ENCODE data around the gene ADGRB3. TPM values are rescaled to one million over a fixed set of nuclear protein-coding genes. Genes with fewer than 3 reads are reported as not detected.

ADGRB3 gene
- polyA plus RNA-seq, 1 of the 3 experiments (the other 2 are of a cell fraction), result 0.12 TPM

DNA sequence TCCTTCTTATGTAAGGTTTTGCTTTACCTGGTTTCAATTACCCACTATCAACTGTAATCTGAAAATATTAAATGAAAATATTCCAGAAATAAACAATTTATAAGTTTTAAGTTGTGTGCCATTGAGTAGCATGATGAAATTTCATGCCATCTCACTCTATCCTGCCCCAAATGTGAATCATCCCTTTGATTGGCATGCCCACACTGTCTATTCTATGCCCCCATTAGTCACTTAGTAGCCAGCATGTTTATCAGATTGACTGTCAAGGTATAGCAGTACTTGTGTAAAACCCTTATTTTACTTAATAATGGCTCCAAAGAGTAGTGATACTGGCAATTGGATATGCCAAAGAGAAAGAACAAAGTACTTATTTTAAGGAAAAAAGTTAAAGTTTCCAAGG, 403.8 kb downstream of the ADGRB3 start:
- no peak overlapping the region for H3K27ac ChIP-seq (ENCODE audit: low read depth in 2 of 2, low read length in 1 of 2)
- no peak overlapping the region for H3K9ac ChIP-seq
- no peaks in the 10 kb centered on the region for H3K9me2 ChIP-seq
- no peaks in the 10 kb centered on the region for H3K4me1 ChIP-seq (ENCODE audit: control insufficient read depth in 1 of 2, insufficient read depth in 2 of 2, low read depth in 1 of 2, low read length in 1 of 2)
- POLR2A ChIA-PET, result no interaction called here
- H3K9me3 ChIP-seq, result no peaks in the 10 kb centered on the region
- no peaks in the 10 kb centered on the region for H3K36me3 ChIP-seq (replicated peaks in 1 of 2; ENCODE audit: control insufficient read depth in 1 of 2, insufficient read depth in 2 of 2, low read length in 1 of 2)
- TF ChIP-seq, protein P1, sequence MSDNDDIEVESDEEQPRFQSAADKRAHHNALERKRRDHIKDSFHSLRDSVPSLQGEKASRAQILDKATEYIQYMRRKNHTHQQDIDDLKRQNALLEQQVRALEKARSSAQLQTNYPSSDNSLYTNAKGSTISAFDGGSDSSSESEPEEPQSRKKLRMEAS (IDR thresholded peaks at IDR 0.05; ENCODE audit: low read depth), result no peak
- TF ChIP-seq TAF1 (IDR thresholded peaks at IDR 0.05; ENCODE audit: borderline replicate concordance, low read depth, low read length) (no peak), FOSL2 (IDR thresholded peaks at IDR 0.05; ENCODE audit: borderline replicate concordance, low read depth) (no peak), MEF2A (IDR thresholded peaks at IDR 0.05; ENCODE audit: borderline replicate concordance, low read depth) (no peak), CTCF (IDR thresholded peaks at IDR 0.05) (no peak), EZH2phosphoT487 (IDR thresholded peaks at IDR 0.05; ENCODE audit: borderline replicate concordance, low read depth) (no peak), GABPA (IDR thresholded peaks at IDR 0.05; ENCODE audit: low read depth) (no peak), FOXJ3 (CRISPR knock-in tag; IDR thresholded peaks at IDR 0.05) (no peak), RAD21 (IDR thresholded peaks at IDR 0.05; ENCODE audit: low read length) (no peak), USF2 (IDR thresholded peaks at IDR 0.05; ENCODE audit: borderline replicate concordance, low read depth, low read length) (no peak), FOXM1 (IDR thresholded peaks at IDR 0.05; ENCODE audit: low read depth) (no peak), SMC3 (IDR thresholded peaks at IDR 0.05; ENCODE audit: low read depth, low read length) (no peak), MXI1 (IDR thresholded peaks at IDR 0.05; ENCODE audit: low read depth, low read length) (no peak), ELF1 (IDR thresholded peaks at IDR 0.05) (no peak), NFIC (IDR thresholded peaks at IDR 0.05; ENCODE audit: borderline replicate concordance) (no peak), CHD2 (IDR thresholded peaks at IDR 0.05; ENCODE audit: low read length, partially characterized antibody) (no peak)
- TF ChIP-seq, protein P2, sequence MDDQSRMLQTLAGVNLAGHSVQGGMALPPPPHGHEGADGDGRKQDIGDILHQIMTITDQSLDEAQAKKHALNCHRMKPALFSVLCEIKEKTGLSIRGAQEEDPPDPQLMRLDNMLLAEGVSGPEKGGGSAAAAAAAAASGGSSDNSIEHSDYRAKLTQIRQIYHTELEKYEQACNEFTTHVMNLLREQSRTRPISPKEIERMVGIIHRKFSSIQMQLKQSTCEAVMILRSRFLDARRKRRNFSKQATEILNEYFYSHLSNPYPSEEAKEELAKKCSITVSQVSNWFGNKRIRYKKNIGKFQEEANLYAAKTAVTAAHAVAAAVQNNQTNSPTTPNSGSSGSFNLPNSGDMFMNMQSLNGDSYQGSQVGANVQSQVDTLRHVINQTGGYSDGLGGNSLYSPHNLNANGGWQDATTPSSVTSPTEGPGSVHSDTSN (IDR thresholded peaks at IDR 0.05), result no peak
- TF ChIP-seq, protein P3, sequence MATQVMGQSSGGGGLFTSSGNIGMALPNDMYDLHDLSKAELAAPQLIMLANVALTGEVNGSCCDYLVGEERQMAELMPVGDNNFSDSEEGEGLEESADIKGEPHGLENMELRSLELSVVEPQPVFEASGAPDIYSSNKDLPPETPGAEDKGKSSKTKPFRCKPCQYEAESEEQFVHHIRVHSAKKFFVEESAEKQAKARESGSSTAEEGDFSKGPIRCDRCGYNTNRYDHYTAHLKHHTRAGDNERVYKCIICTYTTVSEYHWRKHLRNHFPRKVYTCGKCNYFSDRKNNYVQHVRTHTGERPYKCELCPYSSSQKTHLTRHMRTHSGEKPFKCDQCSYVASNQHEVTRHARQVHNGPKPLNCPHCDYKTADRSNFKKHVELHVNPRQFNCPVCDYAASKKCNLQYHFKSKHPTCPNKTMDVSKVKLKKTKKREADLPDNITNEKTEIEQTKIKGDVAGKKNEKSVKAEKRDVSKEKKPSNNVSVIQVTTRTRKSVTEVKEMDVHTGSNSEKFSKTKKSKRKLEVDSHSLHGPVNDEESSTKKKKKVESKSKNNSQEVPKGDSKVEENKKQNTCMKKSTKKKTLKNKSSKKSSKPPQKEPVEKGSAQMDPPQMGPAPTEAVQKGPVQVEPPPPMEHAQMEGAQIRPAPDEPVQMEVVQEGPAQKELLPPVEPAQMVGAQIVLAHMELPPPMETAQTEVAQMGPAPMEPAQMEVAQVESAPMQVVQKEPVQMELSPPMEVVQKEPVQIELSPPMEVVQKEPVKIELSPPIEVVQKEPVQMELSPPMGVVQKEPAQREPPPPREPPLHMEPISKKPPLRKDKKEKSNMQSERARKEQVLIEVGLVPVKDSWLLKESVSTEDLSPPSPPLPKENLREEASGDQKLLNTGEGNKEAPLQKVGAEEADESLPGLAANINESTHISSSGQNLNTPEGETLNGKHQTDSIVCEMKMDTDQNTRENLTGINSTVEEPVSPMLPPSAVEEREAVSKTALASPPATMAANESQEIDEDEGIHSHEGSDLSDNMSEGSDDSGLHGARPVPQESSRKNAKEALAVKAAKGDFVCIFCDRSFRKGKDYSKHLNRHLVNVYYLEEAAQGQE (IDR thresholded peaks at IDR 0.05; ENCODE audit: low read depth, low read length), result no peak
- CTCF ChIA-PET, result no interaction called here
- no peaks in the 10 kb centered on the region for H3K27me3 ChIP-seq (ENCODE audit: insufficient read depth)
- no peaks in the 10 kb centered on the region for H3F3A ChIP-seq (replicated peaks; ENCODE audit: insufficient read depth)
- DNase-seq, result no peak
- H4K20me1 ChIP-seq (ENCODE audit: insufficient read depth), result no peaks in the 10 kb centered on the region
- no peak overlapping the region for H2AFZ ChIP-seq (ENCODE audit: low read depth)
- no peaks in the 10 kb centered on the region for H3K79me2 ChIP-seq (ENCODE audit: insufficient read depth)
- H3K4me3 ChIP-seq (ENCODE audit: low read depth in 2 of 2, low read length in 1 of 2), result no peak overlapping the region
- no peak overlapping the region for H3K4me2 ChIP-seq
